WERI-Rb-1 (cell line): Measurements from ENCODE around the gene FAM81B.
"Not testable (repeated sequence)": the region's sequence is repeated elsewhere in the genome, so short reads cannot be mapped to it uniquely, and the experiment has no call there.

Experiments
- DNase-seq: peaks from one replicate; pipeline ENCODE4 v3.0.0-alpha.2; 2020
- H3K27ac ChIP-seq: fragments of 250-450 bp; sonication (Bioruptor Pico); 2 replicates; pipeline ENCODE4 v1.5.1; 2020; ENCODE audit warnings: mild to moderate bottlenecking, moderate library complexity
- H3K27me3 ChIP-seq: fragments of 250-450 bp; sonication (Bioruptor Pico); 2 replicates; pipeline ENCODE4 v1.5.1; 2021; ENCODE audit warnings: mild to moderate bottlenecking, low read depth, moderate library complexity; ENCODE audit not compliant: insufficient read depth, severe bottlenecking
- H3K36me3 ChIP-seq: fragments of 250-450 bp; sonication (Bioruptor Pico); 2 replicates; pipeline ENCODE4 v1.5.1; 2020; ENCODE audit warnings: mild to moderate bottlenecking, moderate library complexity
- H3K4me3 ChIP-seq: 2 replicates; pipeline ENCODE4 v1.5.1; 2011; ENCODE audit warnings: low read depth, mild to moderate bottlenecking, control low read depth, low read length
- H3K9me3 ChIP-seq: fragments of 250-450 bp; sonication (Bioruptor Pico); 2 replicates; pipeline ENCODE4 v1.5.1; 2021; ENCODE audit warnings: mild to moderate bottlenecking, moderate library complexity; ENCODE audit not compliant: severe bottlenecking
- TF ChIP-seq, protein P1 (sequence below): IDR thresholded peaks from 2 replicates; pipeline ENCODE4 v1.5.1; 2011; ENCODE audit warnings: low read depth, mild to moderate bottlenecking, control low read depth, inconsistent platforms, low read length

Gene FAM81B

GRCh38 chr5:95358848-95359247 is 32.3 kb upstream of the FAM81B start:
- Histone ChIP-seq H3K36me3 (no peaks in the 10 kb centered on the region), H3K9me3 (no peaks in the 10 kb centered on the region), H3K27me3 (no peaks in the 10 kb centered on the region), H3K4me3 (no peak overlapping the region), H3K27ac (no peak overlapping the region)
- TF ChIP-seq, protein P1, sequence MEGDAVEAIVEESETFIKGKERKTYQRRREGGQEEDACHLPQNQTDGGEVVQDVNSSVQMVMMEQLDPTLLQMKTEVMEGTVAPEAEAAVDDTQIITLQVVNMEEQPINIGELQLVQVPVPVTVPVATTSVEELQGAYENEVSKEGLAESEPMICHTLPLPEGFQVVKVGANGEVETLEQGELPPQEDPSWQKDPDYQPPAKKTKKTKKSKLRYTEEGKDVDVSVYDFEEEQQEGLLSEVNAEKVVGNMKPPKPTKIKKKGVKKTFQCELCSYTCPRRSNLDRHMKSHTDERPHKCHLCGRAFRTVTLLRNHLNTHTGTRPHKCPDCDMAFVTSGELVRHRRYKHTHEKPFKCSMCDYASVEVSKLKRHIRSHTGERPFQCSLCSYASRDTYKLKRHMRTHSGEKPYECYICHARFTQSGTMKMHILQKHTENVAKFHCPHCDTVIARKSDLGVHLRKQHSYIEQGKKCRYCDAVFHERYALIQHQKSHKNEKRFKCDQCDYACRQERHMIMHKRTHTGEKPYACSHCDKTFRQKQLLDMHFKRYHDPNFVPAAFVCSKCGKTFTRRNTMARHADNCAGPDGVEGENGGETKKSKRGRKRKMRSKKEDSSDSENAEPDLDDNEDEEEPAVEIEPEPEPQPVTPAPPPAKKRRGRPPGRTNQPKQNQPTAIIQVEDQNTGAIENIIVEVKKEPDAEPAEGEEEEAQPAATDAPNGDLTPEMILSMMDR = no peak
- DNase-seq = no peak

- not testable (repeated sequence) for H3K36me3 ChIP-seq, H3K4me3 ChIP-seq, H3K27ac ChIP-seq, DNase-seq, H3K9me3 ChIP-seq, H3K27me3 ChIP-seq
These were observed 30.5 kb upstream of the FAM81B start for GRCh38 chr5:95360667-95361066.

GRCh38 chr5:95365302-95366095 is 25.7 kb upstream of the FAM81B start:
- H3K27ac ChIP-seq = no peak overlapping the region
- no peak for DNase-seq
- TF ChIP-seq, protein P1 = no peak

GRCh38 chr5:95369782-95370181 is 21.4 kb upstream of the FAM81B start:
- no peak overlapping the region for H3K4me3 ChIP-seq
- H3K36me3 ChIP-seq = no peaks in the 10 kb centered on the region
- H3K27me3 ChIP-seq = no peaks in the 10 kb centered on the region
- TF ChIP-seq, protein P1 = no peak
- no peak overlapping the region for H3K27ac ChIP-seq
- H3K9me3 ChIP-seq = no peaks in the 10 kb centered on the region
- DNase-seq = no peak

More at GRCh38 chr5:95365302-95366095, 25.7 kb upstream of the FAM81B start:
- no peak overlapping the region for H3K4me3 ChIP-seq
- no peaks in the 10 kb centered on the region for H3K9me3 ChIP-seq
- no peaks in the 10 kb centered on the region for H3K36me3 ChIP-seq
- H3K27me3 ChIP-seq = no peaks in the 10 kb centered on the region

DNA sequence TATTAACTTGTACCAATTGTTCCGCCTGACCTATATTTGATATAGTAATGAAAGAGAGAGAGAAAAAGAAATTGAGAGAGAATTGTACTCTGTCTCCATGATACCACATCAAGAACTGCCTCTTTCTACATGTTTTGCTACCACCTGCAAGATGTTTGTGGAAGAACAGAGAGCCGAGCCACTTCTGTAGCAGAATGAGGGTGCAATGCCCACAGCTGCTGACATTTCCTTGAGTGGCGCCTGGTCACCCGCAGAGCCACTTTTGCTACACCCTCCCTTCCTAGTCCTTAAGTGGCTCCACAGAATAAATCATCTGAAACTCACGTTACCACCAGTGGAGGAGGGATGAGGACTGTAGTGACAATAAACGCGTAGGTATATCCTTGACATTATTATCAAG is 17.1 kb upstream of the FAM81B start:
- H3K36me3 ChIP-seq = no peaks in the 10 kb centered on the region
- DNase-seq = no peak
- no peaks in the 10 kb centered on the region for H3K27me3 ChIP-seq
- H3K9me3 ChIP-seq = no peaks in the 10 kb centered on the region
- no peak overlapping the region for H3K27ac ChIP-seq
- H3K4me3 ChIP-seq = no peak overlapping the region
- TF ChIP-seq, protein P1 = no peak

DNA sequence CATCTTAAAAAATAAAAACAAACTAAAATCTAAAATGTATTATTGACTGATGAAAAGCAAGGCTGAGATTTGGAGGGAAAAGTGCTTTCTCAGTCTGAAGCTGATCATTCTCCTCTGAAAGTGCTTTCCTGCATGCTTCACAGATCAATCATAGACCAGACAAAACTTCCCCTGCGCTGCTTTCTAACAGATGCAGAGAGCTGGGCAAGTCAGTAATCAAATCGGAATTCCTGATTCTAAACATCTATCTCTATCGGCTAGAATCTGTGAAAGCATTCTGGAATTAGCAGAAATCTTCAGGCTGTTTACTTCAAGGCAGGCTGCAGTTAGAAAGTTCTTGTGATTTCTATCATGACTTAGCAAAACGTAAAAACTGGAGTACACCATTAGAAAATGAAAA is 15.6 kb upstream of the FAM81B start:
- no peaks in the 10 kb centered on the region for H3K36me3 ChIP-seq
- H3K9me3 ChIP-seq = peaks cover 8% of the 10 kb centered on the region
- H3K27ac ChIP-seq = no peak overlapping the region
- no peaks in the 10 kb centered on the region for H3K27me3 ChIP-seq
- no peak overlapping the region for H3K4me3 ChIP-seq
- DNase-seq = no peak
- TF ChIP-seq, protein P1 = no peak
